ENCODE measurements around the gene MSH3.
"Not testable (repeated sequence)": the region's sequence is repeated elsewhere in the genome, so short reads cannot be mapped to it uniquely, and the experiment has no call there.

The MSH3 gene

GRCh38 chr5:80711216-80711615, 56.8 kb downstream of the MSH3 start:
- DNase-seq: no peak

GRCh38 chr5:80711938-80712337, 57.5 kb downstream of the MSH3 start:
- DNase-seq: peak; percentile 14

- no peak for DNase-seq
Observed at GRCh38 chr5:80712919-80713318, 58.5 kb downstream of the MSH3 start.

GRCh38 chr5:80713631-80714030, 59.2 kb downstream of the MSH3 start:
- DNase-seq: no peak

- DNase-seq: no peak
Observed at GRCh38 chr5:80714570-80715298, 60.3 kb downstream of the MSH3 start.

GRCh38 chr5:80715887-80716286, 61.4 kb downstream of the MSH3 start:
- no peak for DNase-seq

- no peak for DNase-seq
Observed at GRCh38 chr5:80720181-80720580, 65.7 kb downstream of the MSH3 start.

GRCh38 chr5:80722916-80723315, 68.5 kb downstream of the MSH3 start:
- no peak for DNase-seq

- no peak for DNase-seq
Observed at GRCh38 chr5:80725446-80725845, 71.0 kb downstream of the MSH3 start.

- no peak for DNase-seq
Observed at GRCh38 chr5:80736730-80737129, 82.3 kb downstream of the MSH3 start.

GRCh38 chr5:80738466-80738865, 84.0 kb downstream of the MSH3 start:
- DNase-seq: no peak

GRCh38 chr5:80739057-80739456, 84.6 kb downstream of the MSH3 start:
- DNase-seq: no peak

GRCh38 chr5:80739496-80739895, 85.0 kb downstream of the MSH3 start:
- DNase-seq: no peak

- no peak for DNase-seq
Observed at GRCh38 chr5:80739898-80740297, 85.4 kb downstream of the MSH3 start.

GRCh38 chr5:80740488-80740887, 86.0 kb downstream of the MSH3 start:
- not testable (repeated sequence) for DNase-seq

GRCh38 chr5:80740999-80741398, 86.5 kb downstream of the MSH3 start:
- DNase-seq: no peak

GRCh38 chr5:80744149-80744548, 89.7 kb downstream of the MSH3 start:
- DNase-seq: no peak

GRCh38 chr5:80745490-80745889, 91.0 kb downstream of the MSH3 start:
- DNase-seq: no peak

- DNase-seq: no peak
Observed at GRCh38 chr5:80747922-80748321, 93.5 kb downstream of the MSH3 start.

- no peak for DNase-seq
Observed at GRCh38 chr5:80752427-80752826, 98.0 kb downstream of the MSH3 start.

GRCh38 chr5:80753712-80754111, 99.3 kb downstream of the MSH3 start:
- no peak for DNase-seq

GRCh38 chr5:80754900-80755299, 100.4 kb downstream of the MSH3 start:
- DNase-seq: no peak

- no peak for DNase-seq
Observed at GRCh38 chr5:80755626-80756025, 101.2 kb downstream of the MSH3 start.

- no peak for DNase-seq
Observed at GRCh38 chr5:80756292-80756691, 101.8 kb downstream of the MSH3 start.

GRCh38 chr5:80757290-80757689, 102.8 kb downstream of the MSH3 start:
- DNase-seq: no peak
